ENCODE data around the gene IFIH1.

The IFIH1 gene

DNA sequence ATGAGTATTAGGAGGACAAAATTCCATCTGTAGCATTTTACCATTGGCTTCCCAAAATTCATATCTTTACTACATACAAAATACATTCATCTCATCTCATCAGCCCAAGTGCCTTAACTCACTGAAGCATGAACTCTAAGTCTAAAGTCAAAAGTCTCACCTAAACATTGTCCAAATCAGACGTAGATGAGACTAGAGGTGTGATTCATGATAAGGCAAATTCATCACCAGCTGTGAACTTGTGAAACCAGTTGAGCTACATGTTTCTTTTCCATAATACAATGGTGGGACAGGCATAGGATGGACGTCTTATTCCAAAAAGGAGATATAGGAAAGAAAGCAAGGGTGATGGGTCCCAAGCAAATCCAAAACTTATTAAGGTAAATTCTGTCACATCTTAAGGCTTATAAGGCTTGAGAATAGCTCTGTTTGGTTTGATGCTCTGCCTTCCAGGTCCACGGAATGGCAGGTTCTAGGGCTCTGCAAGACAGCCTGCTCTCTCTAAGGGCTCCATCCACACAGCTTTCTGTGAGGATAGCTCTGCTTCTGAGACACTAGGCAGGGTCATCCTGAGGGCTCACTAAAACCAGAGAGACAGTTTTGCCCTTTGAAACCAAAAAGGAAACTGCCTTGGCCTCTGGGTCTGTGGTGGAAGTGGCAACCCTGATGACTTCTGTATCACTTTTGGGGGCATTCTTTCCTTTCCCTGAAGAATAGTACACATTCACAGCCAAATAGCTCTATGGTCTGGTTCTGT is 9.6 kb downstream of the IFIH1 start:
- no peak for DNase-seq (ENCODE audit: low spot score)

DNA sequence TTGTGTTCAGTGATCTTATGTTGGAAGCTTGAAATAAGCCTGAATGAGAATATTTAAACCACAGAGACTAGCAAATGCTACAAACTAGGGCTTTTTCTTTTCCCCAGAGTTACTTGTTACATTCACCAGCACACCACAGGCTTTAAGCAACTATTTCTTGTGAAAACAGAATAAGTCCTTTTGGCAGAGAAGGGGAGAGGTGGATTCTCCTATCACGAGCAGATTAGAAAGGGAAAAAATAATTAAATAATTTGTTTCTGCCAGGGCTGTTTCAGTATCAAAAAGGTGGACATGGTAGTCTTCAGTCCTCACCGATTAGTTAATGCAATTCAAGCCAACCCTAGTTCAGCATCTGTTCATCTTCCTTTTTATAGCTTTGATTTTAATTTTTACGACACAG is 12.6 kb downstream of the IFIH1 start:
- no peak for DNase-seq (ENCODE audit: low spot score)

DNA sequence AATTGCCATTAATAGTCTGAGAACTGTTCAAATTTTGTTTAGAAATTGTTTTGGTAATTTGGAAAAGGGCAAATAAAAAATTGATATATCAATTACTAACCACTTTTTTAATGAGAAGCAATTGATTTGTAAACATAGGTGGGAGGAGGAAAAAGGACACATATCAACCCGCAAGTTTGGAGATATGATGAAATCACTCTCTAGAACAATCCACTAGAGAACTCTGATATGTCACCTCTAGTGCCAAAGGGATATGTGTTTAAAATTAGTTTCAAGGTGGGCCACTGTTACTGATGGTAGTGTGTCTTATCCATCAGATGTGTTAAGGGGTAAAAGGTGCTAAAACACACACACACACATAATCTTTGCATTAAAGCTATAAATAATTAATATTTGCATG is 16.6 kb downstream of the IFIH1 start:
- no peak for DNase-seq (ENCODE audit: low spot score)

DNA sequence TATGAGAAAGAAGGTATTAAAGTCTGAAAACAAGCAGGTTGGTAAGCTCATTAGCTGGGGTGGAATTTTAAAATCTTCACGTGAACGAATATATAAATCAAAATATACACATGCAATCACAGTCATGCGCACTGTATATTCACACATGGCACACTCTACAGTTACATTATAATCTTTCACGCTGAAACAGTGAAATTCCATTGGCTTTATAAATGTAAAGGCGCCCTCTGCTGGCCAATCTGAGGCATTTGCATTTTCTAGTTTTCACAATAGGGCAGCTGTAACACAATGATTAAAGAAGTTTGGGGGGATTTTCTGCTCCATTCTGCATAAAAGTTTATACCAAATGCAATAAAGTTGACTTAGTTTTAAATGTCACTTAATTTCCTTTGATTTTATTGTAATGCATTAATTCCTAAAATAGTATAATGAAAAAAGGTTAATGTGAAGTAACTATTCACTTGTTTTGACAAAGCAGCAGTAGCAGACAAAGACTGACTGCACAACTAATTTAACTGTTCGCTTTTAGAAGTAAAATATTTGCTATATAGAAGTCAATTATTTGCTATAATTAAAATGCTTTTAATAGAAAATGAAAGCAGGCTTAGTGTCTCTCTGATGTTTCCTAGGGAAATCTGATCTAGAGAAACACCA is 17.2 kb downstream of the IFIH1 start:
- DNase-seq (ENCODE audit: low spot score), result no peak

DNA sequence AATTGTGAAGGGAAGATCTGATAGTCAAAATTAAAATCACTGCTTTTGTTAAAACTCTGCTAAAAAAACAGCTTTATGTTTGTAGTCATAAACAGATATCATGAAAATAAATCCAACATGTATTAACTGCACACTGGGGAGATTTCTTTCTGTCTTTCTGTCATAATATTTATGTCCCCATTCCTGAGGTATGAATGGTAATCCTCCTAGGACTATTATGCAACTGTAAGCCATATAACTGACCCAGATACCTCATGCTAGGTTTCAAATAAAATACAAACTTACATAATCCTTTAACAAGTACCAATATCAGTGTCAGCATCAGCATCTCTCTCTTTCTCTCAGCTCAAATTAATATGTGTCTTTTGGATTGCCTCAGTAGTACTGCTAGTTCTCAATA is 18.2 kb downstream of the IFIH1 start:
- DNase-seq (ENCODE audit: low spot score), result no peak

DNA sequence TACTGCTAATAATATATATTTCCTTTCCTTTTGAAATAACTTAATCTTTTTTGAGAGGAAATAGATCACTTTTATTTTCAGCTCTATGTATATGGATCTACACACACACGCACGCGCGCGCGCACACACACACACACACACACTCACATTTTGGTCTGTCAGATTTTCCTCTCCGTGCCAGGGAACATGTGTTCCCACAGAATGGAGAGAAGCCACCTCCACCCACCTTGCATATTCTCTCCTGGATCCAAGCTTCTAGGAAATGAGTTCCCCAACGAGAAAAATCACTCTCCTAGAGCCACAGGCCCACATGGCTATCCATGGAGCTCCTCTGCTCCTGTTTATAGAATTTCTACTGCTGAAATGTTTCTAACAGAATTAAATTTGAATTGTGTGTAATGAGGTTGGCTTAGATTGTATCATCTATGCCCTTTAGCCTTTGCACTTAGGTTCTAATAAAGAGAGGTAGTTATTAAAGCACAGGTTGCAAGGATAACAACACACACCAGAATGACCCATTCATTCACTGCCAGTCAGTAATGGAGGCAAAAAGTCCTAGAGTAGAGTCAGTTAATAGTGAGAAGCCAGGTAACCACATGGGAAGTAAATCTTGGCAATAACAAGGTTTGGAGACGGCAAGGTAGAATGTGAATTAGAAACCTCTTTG is 19.7 kb downstream of the IFIH1 start:
- no peak for DNase-seq (ENCODE audit: low spot score)

DNA sequence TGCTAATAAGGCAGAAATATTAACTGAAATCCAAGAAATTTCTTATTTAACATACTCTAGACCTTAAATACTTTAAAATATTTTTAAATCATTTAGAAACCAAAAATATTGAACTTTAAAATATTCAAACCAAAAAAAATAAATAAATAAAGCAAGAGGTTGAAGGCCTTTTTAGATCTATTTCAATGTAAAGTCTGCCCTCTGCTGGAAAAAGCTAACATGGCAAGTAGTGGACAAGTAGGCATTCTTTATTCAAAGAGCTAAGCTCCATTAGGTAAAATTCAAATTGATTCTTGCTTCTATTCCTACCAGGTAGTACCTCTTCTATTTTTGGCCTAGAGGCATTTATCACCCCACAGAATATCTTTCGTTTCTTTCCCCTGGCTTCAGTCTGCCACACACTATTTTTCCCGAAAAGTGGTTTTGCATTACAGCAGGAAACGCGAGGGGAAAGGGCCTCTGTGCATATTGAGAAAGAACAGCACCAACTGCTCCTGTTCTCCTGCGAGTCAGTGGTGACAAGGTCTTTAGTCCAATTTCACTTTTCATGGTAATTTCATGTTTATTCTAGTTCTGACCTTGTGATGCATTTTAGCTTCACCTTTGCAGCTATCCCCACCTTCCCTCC is 20.4 kb downstream of the IFIH1 start:
- DNase-seq (ENCODE audit: low spot score), result no peak

DNA sequence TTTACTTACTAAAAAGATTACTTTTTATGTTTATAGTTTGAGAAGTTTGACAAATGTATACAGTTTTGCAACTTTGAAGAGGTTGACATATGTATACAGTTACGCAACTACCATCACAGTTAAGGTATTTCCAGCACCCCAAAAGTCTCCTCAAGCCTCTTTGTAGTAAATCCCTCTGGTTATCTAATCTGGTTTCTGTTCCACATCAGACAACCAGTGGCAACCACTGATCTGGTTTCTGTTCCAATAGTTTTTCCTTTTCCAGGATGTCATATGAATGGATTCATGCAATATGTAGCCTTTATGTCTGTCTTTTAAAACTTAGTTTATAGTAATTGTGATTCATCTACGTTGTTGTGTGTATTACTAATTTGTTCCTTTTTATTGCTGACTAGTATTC is 23.5 kb downstream of the IFIH1 start:
- DNase-seq (ENCODE audit: low spot score), result no peak

DNA sequence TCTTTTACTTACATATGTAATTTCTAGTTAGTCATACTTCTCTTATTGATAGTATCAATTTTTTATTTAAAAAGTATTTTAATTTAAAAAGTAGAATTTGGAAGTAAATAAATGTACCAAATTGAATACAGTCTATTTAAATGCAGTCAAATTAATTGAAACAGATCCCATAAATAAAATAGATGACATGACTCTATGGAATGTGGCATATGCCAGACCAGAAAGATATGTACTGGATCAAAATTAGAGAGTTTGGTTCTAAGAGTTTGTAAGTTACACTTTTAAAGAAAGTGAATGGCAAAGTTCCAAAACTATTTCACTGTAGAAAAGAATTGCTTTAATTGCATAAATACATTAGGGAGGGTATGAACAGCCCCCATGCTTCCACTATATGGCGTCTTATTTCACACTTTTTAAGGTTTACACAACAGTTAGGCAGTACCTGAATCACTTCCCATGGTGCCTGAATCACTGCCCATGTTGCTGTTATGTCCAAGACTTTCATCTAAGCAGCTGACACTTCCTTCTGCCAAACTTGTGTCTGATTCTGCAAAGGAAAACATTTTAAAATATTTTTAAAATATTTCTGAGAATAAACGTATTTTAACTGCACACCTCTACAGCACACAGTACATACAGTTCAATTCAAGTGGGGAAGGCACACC is 25.2 kb downstream of the IFIH1 start:
- no peak for DNase-seq (ENCODE audit: low spot score)

DNA sequence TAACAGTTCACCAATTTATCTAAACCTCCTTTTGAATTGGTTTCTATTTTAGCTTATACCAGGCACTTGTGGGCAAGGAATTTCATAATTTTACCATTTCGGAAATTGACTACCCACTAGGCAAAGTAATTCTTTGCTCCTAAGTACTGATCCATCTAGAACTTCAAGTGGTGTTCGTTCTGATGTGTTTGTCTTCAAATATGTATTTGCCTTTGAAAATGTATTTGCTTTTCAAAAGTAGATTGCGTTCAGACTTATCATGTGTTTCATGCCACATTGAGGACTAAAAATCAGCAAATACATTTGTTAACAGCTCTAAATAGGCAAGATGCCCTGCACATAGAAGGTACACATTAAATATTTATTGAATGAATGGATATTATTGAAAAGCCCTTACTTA is 26.7 kb downstream of the IFIH1 start:
- no peak for DNase-seq (ENCODE audit: low spot score)

DNA sequence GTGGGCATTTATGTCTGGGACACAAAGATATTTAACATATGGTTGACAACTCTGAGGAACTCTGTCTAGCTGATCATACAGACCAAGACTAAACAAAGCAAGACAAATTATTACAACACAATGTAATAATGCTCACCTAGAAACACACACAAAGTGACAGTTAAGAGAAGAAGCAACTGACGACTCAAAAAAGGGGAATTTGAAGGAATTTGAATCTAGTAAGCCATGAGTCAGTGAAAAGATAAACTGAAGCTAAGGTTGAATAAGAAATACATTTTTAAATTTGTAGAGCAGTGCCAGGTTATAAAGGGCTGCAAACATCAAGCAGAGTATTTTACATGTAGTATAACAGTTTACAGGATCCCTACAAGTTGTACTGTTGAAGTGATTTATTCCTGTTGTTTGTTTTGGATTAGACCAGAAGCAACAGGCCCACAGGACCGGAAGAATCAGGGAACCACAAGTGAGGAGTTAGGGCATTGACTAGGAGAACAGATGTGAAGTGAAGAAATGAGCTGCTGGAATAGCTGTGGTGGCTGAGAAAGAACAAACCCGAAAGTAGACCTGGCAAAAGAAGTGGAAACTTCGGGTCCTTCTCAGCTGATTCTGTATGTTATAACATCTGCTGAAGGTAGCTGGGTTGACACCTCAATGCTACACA is 35.6 kb downstream of the IFIH1 start:
- no peak for DNase-seq (ENCODE audit: low spot score)

DNA sequence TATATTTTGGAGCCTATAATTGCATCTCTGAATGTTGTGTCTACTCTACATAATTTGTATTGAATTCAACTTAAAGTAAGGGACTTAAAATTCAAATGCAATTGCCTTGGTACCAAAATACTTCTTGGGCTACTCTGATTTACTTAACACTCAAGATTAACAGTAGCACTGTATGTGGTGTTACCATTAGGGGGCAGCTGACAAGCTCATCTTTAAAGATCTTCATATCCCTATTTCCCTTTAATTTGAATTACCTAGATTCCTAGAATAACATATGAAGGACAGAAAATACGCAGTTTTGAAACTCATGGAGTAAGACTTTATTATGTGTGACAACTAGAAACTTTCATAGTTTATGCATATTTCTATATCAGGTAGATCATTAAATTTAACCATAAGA is 37.8 kb downstream of the IFIH1 start:
- DNase-seq (ENCODE audit: low spot score), result no peak

DNA sequence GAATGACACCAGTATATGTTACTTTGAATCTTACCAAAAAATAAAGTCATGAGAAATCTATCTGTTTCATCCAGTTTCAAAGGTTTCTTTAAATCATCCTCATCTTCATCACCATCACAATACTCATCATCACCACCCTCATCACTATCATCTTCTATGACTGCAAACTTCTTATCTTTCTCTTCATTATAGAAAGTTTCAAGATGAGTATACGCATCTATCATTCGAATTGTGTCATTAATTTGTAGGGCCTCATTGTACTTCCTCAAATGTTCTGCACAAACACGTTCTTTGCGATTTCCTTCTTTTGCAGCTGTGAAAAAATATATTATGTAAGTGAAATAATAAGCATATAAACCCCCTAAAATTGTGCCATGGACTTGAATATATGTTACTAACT is 41.1 kb downstream of the IFIH1 start:
- DNase-seq (ENCODE audit: low spot score), result no peak

DNA sequence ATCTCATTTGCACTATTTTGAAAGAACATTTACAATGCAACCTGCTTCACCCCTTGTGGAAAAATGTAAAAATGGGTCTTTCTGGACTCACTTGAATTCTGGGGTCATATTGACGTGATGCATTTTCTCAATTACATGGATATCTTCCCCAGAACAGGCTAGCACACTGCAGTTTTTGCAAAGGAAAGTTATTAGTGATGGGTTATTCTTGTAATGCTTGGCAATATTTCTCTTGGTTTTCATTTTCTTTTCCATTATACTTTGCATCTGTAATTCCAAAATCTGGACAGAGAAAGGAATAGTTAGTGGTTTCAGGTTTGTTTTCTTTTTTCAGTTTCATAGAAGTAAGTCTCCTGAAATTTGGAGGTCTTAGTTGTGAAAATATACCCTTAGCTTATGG is 50.5 kb downstream of the IFIH1 start:
- no peak for DNase-seq (ENCODE audit: low spot score)

DNA sequence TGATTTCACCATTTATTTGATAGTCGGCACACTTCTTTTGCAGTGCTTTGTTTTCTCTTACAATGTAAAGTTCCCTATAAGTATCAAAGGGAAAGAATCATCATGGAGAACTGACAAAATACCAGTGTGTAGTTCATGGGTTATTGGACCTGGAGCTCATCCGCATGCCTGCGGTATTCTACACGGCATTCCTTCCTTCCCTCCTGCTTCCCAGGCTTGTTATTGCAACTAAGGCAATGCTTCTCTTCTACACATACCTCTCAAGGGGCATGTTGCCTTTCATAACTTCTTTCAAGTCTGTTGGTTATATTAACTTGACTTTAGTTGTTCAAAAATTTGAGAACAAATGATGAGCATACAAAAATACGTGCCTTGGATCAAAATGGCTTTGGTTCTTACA is 51.0 kb downstream of the IFIH1 start:
- no peak for DNase-seq (ENCODE audit: low spot score)

DNA sequence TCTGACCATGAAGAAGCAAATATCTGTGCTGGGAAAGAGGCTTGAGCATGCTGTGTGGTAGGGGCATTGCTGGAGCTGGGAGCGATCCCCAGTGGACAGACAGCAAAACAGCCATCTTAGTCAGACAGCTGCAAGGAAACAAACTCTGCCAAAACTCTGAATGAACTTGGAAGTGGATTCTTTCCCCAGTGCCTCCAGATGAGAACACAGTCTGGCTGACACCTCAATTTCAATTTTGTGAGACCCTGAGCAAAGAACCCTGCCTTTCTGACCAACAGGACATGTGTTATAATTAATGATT is 52.1 kb downstream of the IFIH1 start:
- no peak for DNase-seq (ENCODE audit: low spot score)

DNA sequence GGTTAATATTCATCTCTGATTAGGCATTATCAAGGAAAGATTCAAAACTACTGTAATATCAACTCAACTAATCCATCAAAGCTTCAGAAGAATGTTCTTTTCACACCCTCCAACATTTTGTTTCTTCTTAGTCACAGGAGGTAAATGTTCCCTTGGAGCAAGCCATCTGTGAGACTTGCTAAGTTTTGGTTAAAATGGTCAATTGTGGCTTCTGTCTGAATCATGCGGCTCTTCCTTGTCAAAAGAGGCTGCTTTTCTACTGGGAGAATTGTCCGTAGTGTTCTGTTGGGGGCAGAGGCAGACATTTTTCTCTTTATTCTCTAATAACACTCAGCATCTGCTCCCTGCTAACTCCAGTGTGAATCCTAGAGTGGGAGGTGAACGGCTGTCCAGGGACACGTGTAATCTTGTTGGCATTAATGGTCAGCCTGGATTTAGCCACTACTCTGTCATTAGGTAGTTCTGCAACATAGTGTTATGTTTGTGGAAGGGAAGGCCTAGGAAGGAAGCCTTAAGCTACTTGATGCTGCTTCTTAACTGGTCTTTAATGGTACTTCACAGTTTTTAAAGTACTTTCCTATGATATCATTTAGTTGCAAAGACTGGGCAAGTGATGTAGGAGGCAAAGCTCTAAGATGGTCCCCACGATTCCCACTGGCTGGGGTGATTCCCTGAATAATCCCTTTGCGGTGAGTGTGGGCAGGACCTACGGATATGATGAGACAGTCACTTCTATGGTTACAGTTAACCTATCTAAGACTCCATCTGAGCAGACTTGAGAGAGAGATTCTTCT is 52.6 kb downstream of the IFIH1 start:
- DNase-seq (ENCODE audit: low spot score), result no peak

DNA sequence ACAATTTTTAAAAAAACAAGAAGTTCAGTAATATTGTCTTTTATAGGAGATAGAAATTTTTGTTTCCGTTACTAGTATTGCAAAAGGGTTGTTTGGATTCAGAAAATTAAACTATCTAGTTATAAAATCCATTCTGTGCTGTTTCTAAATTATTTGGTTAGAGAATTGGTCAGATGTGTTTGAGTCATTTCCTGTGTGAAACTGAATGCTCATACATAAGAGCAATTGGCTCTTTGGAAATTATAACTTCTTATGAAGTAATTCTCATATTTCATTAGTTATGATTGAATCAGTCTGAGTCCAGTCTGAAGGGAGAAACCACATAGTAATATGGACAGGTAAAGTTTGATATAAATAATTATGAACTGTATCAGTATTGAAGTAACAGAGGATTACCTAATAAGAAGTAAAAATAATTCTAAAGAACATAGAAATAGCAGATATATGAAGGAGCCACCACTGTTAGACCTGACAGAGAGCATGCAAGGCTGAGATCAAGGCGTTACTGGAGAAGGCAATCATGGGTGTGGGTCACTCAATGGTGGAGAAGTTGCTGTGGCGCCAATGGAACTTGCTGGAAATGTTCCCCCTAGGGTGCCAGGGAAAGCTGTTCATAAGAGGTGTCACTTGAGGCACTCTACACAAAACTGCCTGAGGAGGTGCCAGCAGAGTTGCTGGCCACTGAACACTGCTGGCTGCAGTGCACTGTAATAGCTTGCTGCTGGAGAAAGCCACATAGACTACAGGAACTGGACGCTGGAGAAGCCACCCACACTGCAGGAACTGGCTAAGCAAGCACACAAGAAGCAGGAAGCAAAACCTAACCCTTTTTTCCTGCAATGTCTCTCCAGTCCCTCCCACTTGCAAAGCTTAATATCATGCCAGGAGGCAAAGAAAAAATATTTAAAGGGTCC is 57.2 kb downstream of the IFIH1 start:
- peak; percentile 28 for DNase-seq (ENCODE audit: low spot score)

DNA sequence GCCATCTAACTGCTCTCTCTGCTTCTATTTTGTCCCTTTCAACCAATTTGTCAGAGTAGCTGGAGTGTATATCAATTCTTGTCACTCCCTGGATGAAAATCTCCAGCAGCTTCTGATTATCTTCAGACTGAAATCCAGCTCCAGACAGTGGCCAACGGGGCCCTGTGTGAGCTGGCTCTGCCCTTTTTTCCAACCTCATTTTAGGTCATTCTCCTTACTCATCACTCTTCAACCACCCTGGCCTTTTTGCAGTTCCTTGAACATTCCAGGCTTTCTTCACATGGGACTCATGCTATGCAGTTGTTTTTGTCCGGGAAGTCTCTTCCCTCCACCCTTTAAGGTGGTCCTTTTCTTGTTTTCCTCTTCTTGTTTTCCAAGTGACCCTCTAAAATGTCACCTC is 59.8 kb downstream of the IFIH1 start:
- no peak for DNase-seq (ENCODE audit: low spot score)

DNA sequence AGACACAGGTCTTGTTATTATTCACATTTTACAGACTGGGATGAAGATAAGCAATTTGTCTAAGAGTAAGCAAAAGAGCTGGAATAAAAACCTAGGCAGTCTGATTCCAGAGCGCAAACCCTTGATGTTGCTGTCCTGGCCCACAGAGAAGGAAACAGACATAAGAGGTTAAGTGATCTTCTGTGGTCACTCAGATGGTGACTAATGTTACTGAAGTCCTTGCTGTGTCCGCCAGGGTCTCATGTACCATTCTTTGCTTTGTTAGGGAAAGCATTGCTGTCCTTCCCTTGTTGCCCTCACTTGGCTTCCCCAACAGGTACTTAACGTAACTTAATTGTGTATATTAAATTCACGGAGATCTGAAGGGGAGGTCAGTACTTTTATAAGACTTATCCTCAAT is 60.3 kb downstream of the IFIH1 start:
- DNase-seq (ENCODE audit: low spot score), result no peak
